Measurements from ENCODE around the gene EPG5.

DNA sequence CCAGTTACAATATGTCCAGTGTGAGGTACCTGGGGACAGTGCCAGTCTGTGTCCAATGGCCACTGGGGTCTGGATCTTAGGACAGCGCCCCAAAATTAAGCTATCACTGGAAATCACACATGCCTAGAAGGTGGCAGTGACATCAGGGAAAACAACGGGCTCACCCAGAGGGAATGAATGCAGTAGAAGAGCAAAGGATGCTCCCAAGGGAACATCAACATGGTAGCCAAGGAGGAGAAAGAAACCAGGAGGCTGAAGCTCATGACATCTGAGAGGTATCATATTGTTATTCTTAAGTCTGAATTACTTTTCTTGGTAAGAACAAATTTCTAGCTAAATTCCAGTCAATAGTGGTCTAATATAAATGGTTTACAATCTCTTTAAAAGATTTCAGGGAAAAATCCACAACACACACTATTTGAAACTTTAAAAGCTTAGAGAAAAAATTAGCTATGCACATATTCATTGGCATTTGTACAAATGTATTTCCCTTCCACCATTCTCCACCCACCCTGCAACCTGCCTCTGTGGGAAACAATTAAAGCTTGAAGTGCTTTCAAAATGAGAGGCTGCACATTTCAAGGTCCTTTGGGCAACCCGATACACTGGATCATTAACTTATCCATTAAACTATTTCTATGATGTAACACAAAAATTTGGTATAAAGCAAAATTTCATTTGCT, 86.1 kb downstream of the EPG5 start:
- TF ChIP-seq, protein P1, sequence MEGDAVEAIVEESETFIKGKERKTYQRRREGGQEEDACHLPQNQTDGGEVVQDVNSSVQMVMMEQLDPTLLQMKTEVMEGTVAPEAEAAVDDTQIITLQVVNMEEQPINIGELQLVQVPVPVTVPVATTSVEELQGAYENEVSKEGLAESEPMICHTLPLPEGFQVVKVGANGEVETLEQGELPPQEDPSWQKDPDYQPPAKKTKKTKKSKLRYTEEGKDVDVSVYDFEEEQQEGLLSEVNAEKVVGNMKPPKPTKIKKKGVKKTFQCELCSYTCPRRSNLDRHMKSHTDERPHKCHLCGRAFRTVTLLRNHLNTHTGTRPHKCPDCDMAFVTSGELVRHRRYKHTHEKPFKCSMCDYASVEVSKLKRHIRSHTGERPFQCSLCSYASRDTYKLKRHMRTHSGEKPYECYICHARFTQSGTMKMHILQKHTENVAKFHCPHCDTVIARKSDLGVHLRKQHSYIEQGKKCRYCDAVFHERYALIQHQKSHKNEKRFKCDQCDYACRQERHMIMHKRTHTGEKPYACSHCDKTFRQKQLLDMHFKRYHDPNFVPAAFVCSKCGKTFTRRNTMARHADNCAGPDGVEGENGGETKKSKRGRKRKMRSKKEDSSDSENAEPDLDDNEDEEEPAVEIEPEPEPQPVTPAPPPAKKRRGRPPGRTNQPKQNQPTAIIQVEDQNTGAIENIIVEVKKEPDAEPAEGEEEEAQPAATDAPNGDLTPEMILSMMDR (IDR thresholded peaks at IDR 0.05 in 8 of 11, conservative IDR thresholded peaks at IDR 0.05 in 3 of 11) = no peak
- TF ChIP-seq POLR2A (IDR thresholded peaks at IDR 0.05) = no peak
- no peak for TF ChIP-seq POLR2AphosphoS5 (IDR thresholded peaks at IDR 0.05)

Measured in spleen (tissue), 7 donors.